Measurements from ENCODE around the gene PRRC1.

- TF ChIP-seq, protein P1, sequence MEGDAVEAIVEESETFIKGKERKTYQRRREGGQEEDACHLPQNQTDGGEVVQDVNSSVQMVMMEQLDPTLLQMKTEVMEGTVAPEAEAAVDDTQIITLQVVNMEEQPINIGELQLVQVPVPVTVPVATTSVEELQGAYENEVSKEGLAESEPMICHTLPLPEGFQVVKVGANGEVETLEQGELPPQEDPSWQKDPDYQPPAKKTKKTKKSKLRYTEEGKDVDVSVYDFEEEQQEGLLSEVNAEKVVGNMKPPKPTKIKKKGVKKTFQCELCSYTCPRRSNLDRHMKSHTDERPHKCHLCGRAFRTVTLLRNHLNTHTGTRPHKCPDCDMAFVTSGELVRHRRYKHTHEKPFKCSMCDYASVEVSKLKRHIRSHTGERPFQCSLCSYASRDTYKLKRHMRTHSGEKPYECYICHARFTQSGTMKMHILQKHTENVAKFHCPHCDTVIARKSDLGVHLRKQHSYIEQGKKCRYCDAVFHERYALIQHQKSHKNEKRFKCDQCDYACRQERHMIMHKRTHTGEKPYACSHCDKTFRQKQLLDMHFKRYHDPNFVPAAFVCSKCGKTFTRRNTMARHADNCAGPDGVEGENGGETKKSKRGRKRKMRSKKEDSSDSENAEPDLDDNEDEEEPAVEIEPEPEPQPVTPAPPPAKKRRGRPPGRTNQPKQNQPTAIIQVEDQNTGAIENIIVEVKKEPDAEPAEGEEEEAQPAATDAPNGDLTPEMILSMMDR (IDR thresholded peaks at IDR 0.05), result no peak
- TF ChIP-seq POLR2A (IDR thresholded peaks at IDR 0.05), result no peak
These were observed 3.8 kb downstream of the PRRC1 start for GRCh38 chr5:127521138-127521770.

Data from body of pancreas (tissue), 4 donors.